Astrocyte of the cerebellum (primary cell): ENCODE data around the gene TOR4A.

ENCODE experiments used
- DNase-seq: peaks from one replicate; pipeline ENCODE4 v3.0.0-alpha.2; 2011; ENCODE audit warnings: low read depth
- H3K4me3 ChIP-seq: 2 replicates; pipeline ENCODE4 v1.5.1; 2011; ENCODE audit warnings: mild to moderate bottlenecking, low read depth, low read length, moderate library complexity
- CTCF ChIP-seq: IDR thresholded peaks from 2 replicates; pipeline ENCODE4 v1.5.1; 2012; ENCODE audit warnings: low read length, low read depth, moderate library complexity, mild to moderate bottlenecking; ENCODE audit errors: missing control alignments
- in situ Hi-C: cut with HindIII; loops from 2 replicates; pipeline ENCODE4 v1.10.0; 2017; ENCODE audit warnings: low sequenced_read_pairs

The TOR4A gene

GRCh38 chr9:137264067-137264466, 13.5 kb upstream of the TOR4A start:
- H3K4me3 ChIP-seq: no peak overlapping the region

DNA sequence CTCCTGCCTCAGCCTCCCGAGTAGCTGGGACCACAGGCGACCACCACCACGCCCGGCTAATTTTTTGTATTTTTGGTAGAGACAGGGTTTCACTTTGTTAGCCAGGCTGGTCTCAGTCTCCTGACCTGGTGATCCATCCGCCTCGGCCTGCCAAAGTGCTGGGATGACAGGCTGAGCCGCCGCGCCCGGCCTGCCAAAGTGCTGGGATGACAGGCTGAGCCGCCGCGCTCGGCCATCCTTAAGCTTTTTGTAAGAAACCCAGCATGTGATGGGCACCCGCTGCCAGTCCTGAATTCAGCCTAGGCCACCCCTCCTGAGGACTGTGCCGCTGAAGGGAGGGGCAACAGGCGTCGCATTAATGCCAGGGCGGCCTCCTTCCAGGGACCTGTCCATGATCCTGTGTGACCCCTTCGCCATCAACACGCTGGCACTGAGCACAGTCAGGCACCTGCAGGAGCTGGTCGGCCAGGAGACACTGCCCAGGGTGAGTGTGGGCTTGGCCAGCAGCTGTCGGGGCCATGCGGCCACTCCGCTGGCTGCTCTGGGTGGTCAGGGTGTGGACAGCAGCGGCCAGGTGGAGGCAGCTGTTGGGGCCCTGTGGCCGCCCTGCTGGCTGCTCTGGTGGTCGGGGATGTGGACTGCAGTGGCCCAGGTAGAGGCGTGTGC, 11.9 kb upstream of the TOR4A start:
- no peak for DNase-seq
- in situ Hi-C loops: loop anchor here (5.0 kb wide), 1 partner anchor 147 kb away; no protein-coding TSS in a partner anchor
- no peak for TF ChIP-seq CTCF
- H3K4me3 ChIP-seq: no peak overlapping the region

More at GRCh38 chr9:137264067-137264466, 13.5 kb upstream of the TOR4A start:
- in situ Hi-C loops: no loop called here
- no peak for DNase-seq
- TF ChIP-seq CTCF: no peak

DNA sequence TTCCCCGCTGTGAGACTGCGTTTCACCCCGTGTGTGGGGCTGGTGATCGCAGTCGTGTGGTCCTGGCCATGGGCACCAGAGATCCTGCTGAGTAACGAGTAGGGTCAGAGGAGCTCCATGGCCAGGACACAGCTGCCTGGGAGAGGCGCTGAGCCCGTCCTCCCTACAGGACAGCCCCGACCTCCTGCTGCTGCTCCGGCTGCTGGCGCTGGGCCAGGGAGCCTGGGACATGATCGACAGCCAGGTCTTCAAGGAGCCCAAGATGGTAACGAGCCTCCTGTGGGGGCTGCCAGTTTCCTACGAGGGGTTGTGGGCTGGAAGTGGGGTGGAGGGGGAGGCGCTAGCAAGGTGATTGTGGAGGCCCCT, 11.4 kb upstream of the TOR4A start:
- DNase-seq: no peak
- in situ Hi-C loops: loop anchor here (5.0 kb wide), 1 partner anchor 146 kb away; no protein-coding TSS in a partner anchor
- no peak for TF ChIP-seq CTCF
- no peak overlapping the region for H3K4me3 ChIP-seq

DNA sequence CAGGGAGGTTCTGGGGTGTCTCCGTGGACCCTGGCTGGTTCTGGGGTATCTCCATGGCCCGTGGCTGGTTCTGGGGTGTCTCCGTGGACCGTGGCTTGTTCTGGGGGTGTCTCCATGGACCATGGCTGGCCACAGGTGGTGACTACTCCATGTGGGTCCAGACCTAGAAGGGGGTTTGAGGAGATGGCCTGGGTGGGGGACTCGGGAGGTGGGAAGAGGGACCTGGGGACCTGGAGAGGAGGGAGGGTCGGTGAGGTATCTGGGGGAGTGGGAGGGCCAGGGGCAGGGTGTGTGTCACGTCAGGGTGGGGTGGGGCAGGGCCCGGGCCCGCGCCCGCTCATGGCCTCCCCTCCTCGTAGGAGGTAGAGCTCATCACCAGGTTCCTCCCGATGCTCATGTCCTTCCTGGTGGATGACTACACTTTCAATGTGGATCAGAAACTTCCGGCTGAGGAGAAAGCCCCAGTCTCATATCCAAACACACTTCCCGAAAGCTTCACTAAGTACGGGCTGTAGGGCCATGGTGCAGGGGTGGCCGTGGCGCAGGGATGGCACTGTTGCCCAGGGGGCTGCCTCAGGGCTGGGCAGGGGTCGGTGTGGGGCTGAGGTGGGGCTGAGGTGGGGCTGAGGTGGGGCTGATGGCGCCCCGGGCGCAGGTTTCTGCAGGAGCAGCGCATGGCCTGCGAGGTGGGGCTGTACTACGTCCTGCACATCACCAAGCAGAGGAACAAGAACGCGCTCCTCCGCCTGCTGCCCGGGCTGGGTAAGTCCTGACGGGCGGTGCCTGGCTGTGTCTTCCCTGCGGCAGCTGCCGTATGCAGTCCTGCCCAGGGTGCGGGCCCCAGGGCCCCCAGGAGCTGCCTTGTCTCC, 10.7 kb upstream of the TOR4A start:
- DNase-seq: no peak
- no peak overlapping the region for H3K4me3 ChIP-seq
- TF ChIP-seq CTCF: no peak
- in situ Hi-C loops: loop anchor here (5.0 kb wide), 1 partner anchor 145 kb away; no protein-coding TSS in a partner anchor

GRCh38 chr9:137267933-137268355, 9.6 kb upstream of the TOR4A start:
- no peak overlapping the region for H3K4me3 ChIP-seq
- DNase-seq: no peak
- in situ Hi-C loops: loop anchor here (5.0 kb wide), 1 partner anchor 144 kb away; no protein-coding TSS in a partner anchor
- no peak for TF ChIP-seq CTCF

- no peak overlapping the region for H3K4me3 ChIP-seq
- TF ChIP-seq CTCF: no peak
- no peak for DNase-seq
- in situ Hi-C loops: loop anchor here (5.0 kb wide), 1 partner anchor 144 kb away; no protein-coding TSS in a partner anchor
Observed at GRCh38 chr9:137268538-137269201, 8.9 kb upstream of the TOR4A start.
